Mesothelial cell of epicardium (in vitro differentiated cells): ENCODE measurements around the gene IGFLR1. TPM values are rescaled to one million over a fixed set of nuclear protein-coding genes. Genes with fewer than 3 reads are reported as not detected.
"Not testable (repeated sequence)": the region's sequence is repeated elsewhere in the genome, so short reads cannot be mapped to it uniquely, and the experiment has no call there.

ENCODE experiments used
- DNase-seq, 2 experiments: peaks; one replicate each; pipeline ENCODE4 v3.0.0; 2021; ENCODE audit warnings: low spot score in 2 of 2; ENCODE audit not compliant: unreplicated experiment in 2 of 2
- H3K27ac Mint-ChIP-seq: 2 replicates; pipeline ENCODE4 v1.8.0; 2021; ENCODE audit warnings: mixed read lengths
- H3K27me3 Mint-ChIP-seq: 2 replicates; pipeline ENCODE4 v1.8.0; 2021; ENCODE audit warnings: low read depth, mixed read lengths
- H3K36me3 Mint-ChIP-seq: 2 replicates; pipeline ENCODE4 v1.8.0; 2021; ENCODE audit warnings: mixed read lengths
- H3K4me1 Mint-ChIP-seq: 2 replicates; pipeline ENCODE4 v1.8.0; 2021; ENCODE audit warnings: mixed read lengths
- H3K4me3 Mint-ChIP-seq: 2 replicates; pipeline ENCODE4 v1.8.0; 2021; ENCODE audit warnings: mild to moderate bottlenecking, moderate library complexity, mixed read lengths
- H3K9me3 Mint-ChIP-seq: 2 replicates; pipeline ENCODE4 v1.8.0; 2021; ENCODE audit warnings: mixed read lengths
- CTCF ChIP-seq: fragments of 200-600 bp; sonication (generic); IDR thresholded peaks from one replicate; pipeline ENCODE4 v1.5.0; 2021; ENCODE audit warnings: antibody characterized with exemption; ENCODE audit not compliant: unreplicated experiment
- total RNA-seq: library from RNA; stranded (reverse); gene quantifications from 3 replicates; pipeline ENCODE4 v1.2.1, GENCODE V29; 2021

IGFLR1 gene
- total RNA-seq, 1 donor from 2014 or later = 3.2 TPM

- H3K9me3 Mint-ChIP-seq = no peaks in the 10 kb centered on the region
- no peaks in the 10 kb centered on the region for H3K27me3 Mint-ChIP-seq
- H3K27ac Mint-ChIP-seq = no peak overlapping the region
- TF ChIP-seq CTCF = no peak
- DNase-seq = no peak
- H3K4me1 Mint-ChIP-seq = peaks cover 1% of the 10 kb centered on the region
- no peak overlapping the region for H3K4me3 Mint-ChIP-seq
- peaks cover 38% of the 10 kb centered on the region for H3K36me3 Mint-ChIP-seq
Measured at GRCh38 chr19:35724560-35724959, 17.7 kb downstream of the IGFLR1 start.

- H3K9me3 Mint-ChIP-seq, H3K4me3 Mint-ChIP-seq, H3K4me1 Mint-ChIP-seq, H3K27ac Mint-ChIP-seq, H3K27me3 Mint-ChIP-seq, DNase-seq: not testable (repeated sequence)
- peaks cover 38% of the 10 kb centered on the region for H3K36me3 Mint-ChIP-seq
Measured at GRCh38 chr19:35724132-35724531, 18.1 kb downstream of the IGFLR1 start.

GRCh38 chr19:35723671-35724070 lies 18.6 kb downstream of the IGFLR1 start:
- TF ChIP-seq CTCF = no peak
- Mint-ChIP-seq H3K27me3 (no peaks in the 10 kb centered on the region), H3K4me3 (no peak overlapping the region), H3K4me1 (peaks cover 10% of the 10 kb centered on the region), H3K36me3 (peaks cover 38% of the 10 kb centered on the region), H3K27ac (no peak overlapping the region), H3K9me3 (no peaks in the 10 kb centered on the region)
- DNase-seq = no peak

GRCh38 chr19:35722897-35723296 lies 19.4 kb downstream of the IGFLR1 start:
- Mint-ChIP-seq H3K27ac (no peak overlapping the region), H3K4me3 (no peak overlapping the region), H3K27me3 (no peaks in the 10 kb centered on the region), H3K4me1 (peaks cover 10% of the 10 kb centered on the region), H3K9me3 (no peaks in the 10 kb centered on the region), H3K36me3 (peaks cover 31% of the 10 kb centered on the region)
- DNase-seq = no peak
- TF ChIP-seq CTCF = no peak

- Mint-ChIP-seq H3K36me3 (peaks cover 31% of the 10 kb centered on the region), H3K4me3 (no peak overlapping the region), H3K27ac (no peak overlapping the region), H3K27me3 (no peaks in the 10 kb centered on the region), H3K4me1 (peaks cover 10% of the 10 kb centered on the region), H3K9me3 (no peaks in the 10 kb centered on the region)
- no peak for DNase-seq
- TF ChIP-seq CTCF = no peak
Measured at GRCh38 chr19:35722461-35722860, 19.8 kb downstream of the IGFLR1 start.

- no peak for DNase-seq
- Mint-ChIP-seq H3K4me3 (peak overlapping the region; percentile 15), H3K9me3 (no peaks in the 10 kb centered on the region), H3K27ac (no peak overlapping the region), H3K4me1 (peaks cover 13% of the 10 kb centered on the region), H3K36me3 (peaks cover 24% of the 10 kb centered on the region), H3K27me3 (no peaks in the 10 kb centered on the region)
- no peak for TF ChIP-seq CTCF
Measured at GRCh38 chr19:35721374-35721773, 20.9 kb downstream of the IGFLR1 start.
